GM13976 (cell line): Measurements from ENCODE around the gene RECK.

Experiments
- DNase-seq: peaks from one replicate; pipeline ENCODE4 v3.0.0; 2012; ENCODE audit warnings: low spot score
- in situ Hi-C: fragments of 300-500 bp; cut with MboI; formaldehyde crosslinking; loops from one replicate; pipeline ENCODE4 v1.12.0; 2022; ENCODE audit warnings: low sequenced_read_pairs, mixed read lengths, inconsistent platforms; ENCODE audit not compliant: unreplicated experiment
- TF ChIP-seq, protein P1 (sequence below): IDR thresholded peaks from 2 replicates; pipeline ENCODE4 v1.5.1; 2012; ENCODE audit warnings: borderline replicate concordance, mild to moderate bottlenecking; ENCODE audit not compliant: insufficient read depth; ENCODE audit errors: extremely low read depth, missing control alignments, control extremely low read depth

The RECK gene

DNA sequence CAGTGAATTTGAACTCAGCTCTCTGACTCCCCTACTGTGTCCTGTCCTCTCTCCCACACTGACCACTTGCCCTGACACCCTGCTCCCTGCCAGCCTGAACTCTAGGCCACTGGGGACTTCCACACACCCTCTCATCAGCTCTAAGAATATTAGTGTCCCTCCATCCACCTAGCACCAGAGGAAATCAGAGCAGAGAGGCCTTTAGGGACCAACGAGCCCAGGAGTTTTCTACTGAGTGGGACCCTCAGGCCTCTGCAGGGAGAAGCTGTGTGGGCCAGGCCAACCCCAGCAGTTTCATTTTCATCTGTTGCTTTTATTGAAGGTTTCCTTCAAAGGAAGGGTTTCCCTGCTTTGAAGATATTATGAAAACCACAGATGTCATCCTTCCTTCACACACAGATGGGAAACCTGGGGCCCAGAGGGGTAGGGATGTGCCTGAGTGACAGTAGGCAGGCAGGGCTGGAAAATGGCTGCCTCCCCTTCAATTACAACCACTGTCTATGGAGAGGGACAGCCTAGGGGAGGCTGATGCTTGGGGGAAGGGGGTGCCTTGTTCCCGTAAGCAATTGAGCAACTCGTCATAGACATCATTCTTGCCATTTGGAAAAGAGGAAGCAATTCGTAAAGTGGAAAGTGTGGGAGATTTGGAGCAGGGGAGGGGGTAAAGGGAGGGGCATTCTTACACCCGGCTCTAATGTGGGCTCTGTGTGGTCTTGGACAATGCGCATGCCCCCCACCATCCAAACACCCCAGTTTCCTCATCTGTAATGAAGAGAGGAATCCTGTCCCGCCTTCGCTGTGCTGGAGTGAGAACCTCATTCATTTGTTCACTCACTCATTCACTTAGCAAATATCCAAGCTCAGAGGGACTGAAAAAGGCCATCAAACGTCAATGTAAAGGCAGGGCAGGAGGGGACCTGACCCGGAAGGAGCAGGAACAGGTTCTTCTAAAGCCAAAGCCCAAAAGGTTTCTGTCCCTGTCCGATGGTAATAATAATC lies 103.7 kb downstream of the RECK start:
- TF ChIP-seq, protein P1, sequence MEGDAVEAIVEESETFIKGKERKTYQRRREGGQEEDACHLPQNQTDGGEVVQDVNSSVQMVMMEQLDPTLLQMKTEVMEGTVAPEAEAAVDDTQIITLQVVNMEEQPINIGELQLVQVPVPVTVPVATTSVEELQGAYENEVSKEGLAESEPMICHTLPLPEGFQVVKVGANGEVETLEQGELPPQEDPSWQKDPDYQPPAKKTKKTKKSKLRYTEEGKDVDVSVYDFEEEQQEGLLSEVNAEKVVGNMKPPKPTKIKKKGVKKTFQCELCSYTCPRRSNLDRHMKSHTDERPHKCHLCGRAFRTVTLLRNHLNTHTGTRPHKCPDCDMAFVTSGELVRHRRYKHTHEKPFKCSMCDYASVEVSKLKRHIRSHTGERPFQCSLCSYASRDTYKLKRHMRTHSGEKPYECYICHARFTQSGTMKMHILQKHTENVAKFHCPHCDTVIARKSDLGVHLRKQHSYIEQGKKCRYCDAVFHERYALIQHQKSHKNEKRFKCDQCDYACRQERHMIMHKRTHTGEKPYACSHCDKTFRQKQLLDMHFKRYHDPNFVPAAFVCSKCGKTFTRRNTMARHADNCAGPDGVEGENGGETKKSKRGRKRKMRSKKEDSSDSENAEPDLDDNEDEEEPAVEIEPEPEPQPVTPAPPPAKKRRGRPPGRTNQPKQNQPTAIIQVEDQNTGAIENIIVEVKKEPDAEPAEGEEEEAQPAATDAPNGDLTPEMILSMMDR, result no peak
- no peak for DNase-seq
- in situ Hi-C loops, result no loop called here

DNA sequence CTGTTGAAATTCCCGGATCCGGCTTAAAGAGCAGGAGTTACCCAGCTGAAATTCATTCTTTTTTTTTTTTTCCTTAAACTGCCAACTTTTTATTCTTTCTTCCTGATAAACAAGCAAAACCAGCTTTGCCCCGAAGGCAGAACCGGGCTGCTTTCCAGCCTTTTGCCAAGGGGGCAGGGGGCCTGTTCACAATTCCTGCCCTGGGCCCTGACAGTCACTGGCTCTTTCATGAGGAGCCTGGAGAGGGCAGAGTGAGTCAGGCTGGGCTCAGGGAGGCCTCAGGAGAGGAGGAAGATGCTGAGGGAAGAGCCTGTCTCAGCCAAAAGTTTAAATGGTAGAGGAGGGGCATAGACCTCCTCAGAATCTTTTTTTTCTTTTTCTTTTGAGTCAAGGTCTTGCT lies 104.6 kb downstream of the RECK start:
- no peak for DNase-seq
- TF ChIP-seq, protein P1, result no peak
- in situ Hi-C loops, result no loop called here

DNA sequence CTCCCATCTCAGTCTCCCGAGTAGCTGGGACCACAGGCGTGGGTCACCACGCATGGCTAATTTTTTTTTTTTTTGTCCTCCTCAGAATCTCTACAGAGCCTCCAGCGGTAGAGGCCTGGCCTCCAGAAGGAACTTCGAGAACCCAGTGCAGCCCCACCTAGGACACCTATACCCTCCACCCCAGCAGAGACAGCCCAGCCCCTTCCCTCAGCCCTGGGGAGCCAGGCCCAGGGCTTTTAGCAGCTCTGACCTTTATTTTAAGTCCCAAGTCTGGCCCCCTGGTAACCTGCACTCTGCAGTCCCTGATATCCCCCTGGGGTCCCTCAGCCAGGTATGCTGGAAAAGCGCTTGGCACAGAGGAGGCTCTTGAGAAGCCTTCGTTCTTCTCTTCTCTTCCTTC lies 105.0 kb downstream of the RECK start:
- no peak for DNase-seq
- TF ChIP-seq, protein P1, result no peak
- in situ Hi-C loops, result no loop called here

DNA sequence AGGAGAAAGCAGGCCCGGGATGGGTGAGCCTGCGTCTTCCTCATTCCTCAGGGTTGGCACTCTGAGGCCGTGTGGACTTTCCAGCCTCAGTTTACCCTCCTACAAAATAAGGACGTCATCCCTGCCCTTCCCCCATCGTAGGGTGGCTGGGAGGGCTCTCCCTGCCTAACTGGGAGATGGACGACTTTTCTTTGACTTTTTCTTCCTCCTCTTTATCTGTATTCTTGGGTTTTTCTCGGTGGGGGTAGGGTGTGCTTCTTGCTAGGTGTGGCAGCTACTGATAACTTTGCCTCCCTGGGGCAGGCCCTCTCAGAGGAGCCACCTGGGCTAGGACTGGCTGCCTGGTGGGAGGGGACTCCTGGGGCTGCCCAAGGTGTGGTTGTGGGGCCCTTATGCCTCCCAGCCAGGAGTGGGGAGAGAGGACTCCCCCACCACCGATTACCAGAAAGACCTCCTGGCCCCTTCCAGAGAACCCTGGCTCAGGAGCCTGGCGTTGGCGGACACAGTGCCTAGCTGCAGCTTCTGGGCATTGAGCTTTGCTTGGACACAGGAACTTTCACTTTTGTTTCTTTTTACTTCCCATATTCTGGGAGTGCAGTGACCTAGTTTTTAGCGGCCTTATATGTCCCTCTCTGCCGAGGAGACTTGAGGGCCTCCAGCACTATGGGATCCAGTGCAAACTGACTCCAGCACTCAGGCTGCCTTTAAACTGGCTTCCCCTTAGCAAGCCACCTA lies 106.0 kb downstream of the RECK start:
- in situ Hi-C loops, result no loop called here
- TF ChIP-seq, protein P1, result no peak
- no peak for DNase-seq

DNA sequence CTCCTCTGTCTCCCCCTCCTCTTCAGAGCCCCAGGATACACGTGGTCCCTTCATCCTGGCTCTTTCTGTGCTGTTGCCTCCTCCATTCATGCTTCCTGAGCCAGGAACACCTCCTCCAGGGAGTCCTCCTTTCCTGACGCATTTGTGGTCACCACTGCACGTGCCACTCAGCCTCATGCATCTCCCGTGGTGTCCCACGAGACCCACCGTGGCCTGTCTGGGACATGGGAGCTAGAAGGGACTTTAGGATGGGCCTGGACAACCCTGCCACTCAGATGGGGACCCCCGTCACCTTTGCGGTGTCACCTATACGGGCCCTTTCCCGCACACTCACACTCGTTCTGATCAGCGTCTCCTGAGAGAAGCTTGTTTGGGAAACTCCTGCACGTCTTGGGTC lies 106.5 kb downstream of the RECK start:
- in situ Hi-C loops, result no loop called here
- TF ChIP-seq, protein P1, result no peak

DNA sequence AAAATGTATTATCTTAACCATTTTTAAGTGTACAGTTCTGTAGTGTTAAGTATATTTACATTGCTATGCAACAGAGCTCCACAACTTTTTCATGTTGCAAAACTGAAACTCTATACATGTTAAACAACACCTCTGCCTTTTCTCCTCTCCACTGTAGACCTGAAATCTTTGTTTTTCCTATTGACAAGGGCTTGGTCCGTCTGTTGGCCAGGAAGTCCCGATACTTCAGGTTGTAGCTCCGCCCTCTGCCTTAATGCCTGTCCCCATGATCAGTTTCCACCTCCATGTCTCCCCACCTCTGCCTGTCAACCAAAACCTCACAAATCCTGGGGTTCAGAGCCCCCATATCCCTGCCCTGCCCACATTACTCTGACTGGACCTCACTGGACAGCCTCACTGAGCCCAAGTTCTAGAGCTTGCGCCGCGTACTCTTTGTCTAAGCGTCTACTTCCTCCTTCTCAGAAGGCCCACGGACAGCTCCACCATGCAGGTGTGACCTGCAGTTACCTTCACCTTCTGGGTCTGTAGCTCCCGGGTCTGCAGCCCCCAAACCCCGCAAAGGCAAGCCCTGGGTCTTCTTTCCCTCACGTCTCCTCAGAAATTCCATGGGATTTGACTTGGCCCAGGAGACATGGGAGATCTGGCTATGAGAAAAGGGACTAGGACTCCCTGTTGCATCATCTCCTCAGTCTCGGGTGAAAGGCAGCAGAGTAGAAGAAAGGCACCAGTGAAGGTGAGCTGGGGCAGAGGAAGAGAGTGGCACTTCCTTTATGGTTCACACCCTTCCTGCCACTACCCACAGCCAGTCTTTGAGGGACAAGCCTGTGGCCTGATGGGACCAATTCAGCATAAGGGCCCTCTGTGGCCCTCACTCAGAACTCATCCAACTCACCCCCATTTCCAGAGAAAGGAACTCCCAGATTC lies 107.9 kb downstream of the RECK start:
- in situ Hi-C loops, result no loop called here
- TF ChIP-seq, protein P1, result no peak
- peak; percentile 50 for DNase-seq

More for the DNA sequence above, 106.5 kb downstream of the RECK start:
- no peak for DNase-seq
